ENCODE data around the gene COX15.

DNA sequence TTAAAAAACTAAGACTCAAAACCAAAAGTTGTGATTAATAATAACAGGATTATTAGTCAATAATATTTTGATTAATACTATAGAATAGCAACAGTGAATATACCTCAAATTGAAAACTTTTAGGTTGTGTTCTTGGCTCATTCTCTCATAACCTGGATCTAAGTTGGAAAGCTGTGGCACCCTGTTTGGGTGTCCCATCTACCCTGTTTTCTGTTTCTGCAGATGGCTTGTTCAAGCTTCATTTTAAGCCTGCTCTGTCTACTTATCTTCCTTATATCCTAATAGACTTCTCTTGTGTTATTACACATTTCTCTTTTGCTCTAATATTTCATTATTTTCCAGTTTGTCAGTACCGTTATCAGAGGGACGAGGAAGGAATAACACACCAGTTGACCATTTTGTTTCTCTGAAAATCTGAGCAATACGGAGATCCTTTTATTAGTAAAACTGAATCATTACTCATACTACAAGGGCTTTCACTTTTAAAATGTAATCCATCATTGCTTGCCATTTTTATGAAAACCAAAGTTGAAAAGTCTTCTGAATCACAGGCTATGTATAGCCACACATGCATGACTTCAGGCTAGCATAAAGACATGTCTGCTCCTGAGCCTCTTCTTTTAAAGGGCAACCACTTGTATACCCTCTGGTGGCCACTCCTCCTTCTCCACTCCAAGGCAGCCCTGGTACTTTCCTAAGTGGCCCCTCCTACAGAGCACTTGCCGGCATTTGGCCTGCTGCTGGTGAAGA, 22.3 kb downstream of the COX15 start:
- TF ChIP-seq POLR2A (IDR thresholded peaks at IDR 0.05; ENCODE audit: low read depth, low read length), result no peak
- TF ChIP-seq EZH2 (IDR thresholded peaks at IDR 0.05; ENCODE audit: borderline replicate concordance, low read depth, low read length, severe bottlenecking), result no peak
- TF ChIP-seq, protein P1, sequence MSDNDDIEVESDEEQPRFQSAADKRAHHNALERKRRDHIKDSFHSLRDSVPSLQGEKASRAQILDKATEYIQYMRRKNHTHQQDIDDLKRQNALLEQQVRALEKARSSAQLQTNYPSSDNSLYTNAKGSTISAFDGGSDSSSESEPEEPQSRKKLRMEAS (IDR thresholded peaks at IDR 0.05; ENCODE audit: insufficient read depth, insufficient read length), result no peak
- TF ChIP-seq, protein P2, sequence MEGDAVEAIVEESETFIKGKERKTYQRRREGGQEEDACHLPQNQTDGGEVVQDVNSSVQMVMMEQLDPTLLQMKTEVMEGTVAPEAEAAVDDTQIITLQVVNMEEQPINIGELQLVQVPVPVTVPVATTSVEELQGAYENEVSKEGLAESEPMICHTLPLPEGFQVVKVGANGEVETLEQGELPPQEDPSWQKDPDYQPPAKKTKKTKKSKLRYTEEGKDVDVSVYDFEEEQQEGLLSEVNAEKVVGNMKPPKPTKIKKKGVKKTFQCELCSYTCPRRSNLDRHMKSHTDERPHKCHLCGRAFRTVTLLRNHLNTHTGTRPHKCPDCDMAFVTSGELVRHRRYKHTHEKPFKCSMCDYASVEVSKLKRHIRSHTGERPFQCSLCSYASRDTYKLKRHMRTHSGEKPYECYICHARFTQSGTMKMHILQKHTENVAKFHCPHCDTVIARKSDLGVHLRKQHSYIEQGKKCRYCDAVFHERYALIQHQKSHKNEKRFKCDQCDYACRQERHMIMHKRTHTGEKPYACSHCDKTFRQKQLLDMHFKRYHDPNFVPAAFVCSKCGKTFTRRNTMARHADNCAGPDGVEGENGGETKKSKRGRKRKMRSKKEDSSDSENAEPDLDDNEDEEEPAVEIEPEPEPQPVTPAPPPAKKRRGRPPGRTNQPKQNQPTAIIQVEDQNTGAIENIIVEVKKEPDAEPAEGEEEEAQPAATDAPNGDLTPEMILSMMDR (IDR thresholded peaks at IDR 0.05; ENCODE audit: extremely low read depth in 1 of 2, insufficient read depth in 1 of 2, low read depth in 1 of 2, low read length in 2 of 2), result no peak
